OCI-LY7 (cell line): ENCODE data around the gene BRI3. TPM values are rescaled to one million over a fixed set of nuclear protein-coding genes. Genes with fewer than 3 reads are reported as not detected.

Experiments
- BruUV-seq: library from RNA; stranded (reverse); fragments of 400-500 nt; replicated peaks from 2 replicates; lab custom pipeline; 2021; lab: Mats Ljungman, UMichigan
- CTCF ChIA-PET: fragments of 300-600 bp; sonication (Branson Sonifier 250); formaldehyde crosslinking; loops from one replicate; lab custom pipeline; 2022; ENCODE audit warnings: antibody characterized with exemption; ENCODE audit not compliant: unreplicated experiment; lab: Charles Lee
- POLR2A ChIA-PET: fragments of 300-600 bp; sonication (Branson Sonifier 250); formaldehyde crosslinking; loops from one replicate; lab custom pipeline; 2022; ENCODE audit warnings: antibody characterized with exemption; lab: Charles Lee
- DNase-seq: peaks from one replicate; pipeline ENCODE4 v3.0.0-alpha.2; 2015; ENCODE audit warnings: low spot score
- H2AFZ ChIP-seq: fragments of 200-600 bp; sonication (generic), shearing (Covaris generic); 2 replicates; pipeline ENCODE4 v1.6.1; 2014; ENCODE audit warnings: mild to moderate bottlenecking, antibody characterized with exemption, low read length, moderate library complexity
- H3K27ac ChIP-seq: fragments of 200-600 bp; sonication (generic); 2 replicates; pipeline ENCODE4 v1.5.1; 2014; ENCODE audit warnings: mixed run types, low read depth, mild to moderate bottlenecking, moderate library complexity, low read length, inconsistent platforms; ENCODE audit not compliant: poor library complexity, severe bottlenecking
- H3K36me3 ChIP-seq: fragments of 200-600 bp; sonication (generic); 2 replicates; pipeline ENCODE4 v1.6.1; 2014; ENCODE audit warnings: mild to moderate bottlenecking, antibody characterized with exemption, low read length, moderate library complexity, mixed read lengths; ENCODE audit not compliant: insufficient read depth
- H3K4me1 ChIP-seq: fragments of 200-600 bp; sonication (generic); 2 replicates; pipeline ENCODE4 v1.5.1; 2014; ENCODE audit warnings: mild to moderate bottlenecking, low read length; ENCODE audit not compliant: insufficient read depth, poor library complexity, severe bottlenecking
- H3K4me2 ChIP-seq: fragments of 200-600 bp; sonication (generic); 2 replicates; pipeline ENCODE4 v1.6.1; 2014; ENCODE audit warnings: mild to moderate bottlenecking, low read length
- H3K4me3 ChIP-seq: fragments of 200-600 bp; sonication (generic); 2 replicates; pipeline ENCODE4 v1.5.1; 2014; ENCODE audit warnings: mild to moderate bottlenecking, low read depth, low read length; ENCODE audit not compliant: poor library complexity, severe bottlenecking
- H3K79me2 ChIP-seq: fragments of 200-600 bp; sonication (generic); 2 replicates; pipeline ENCODE4 v1.6.1; 2016; ENCODE audit warnings: low read depth, mild to moderate bottlenecking, low read length, moderate library complexity, mixed read lengths; ENCODE audit not compliant: insufficient read depth
- H3K9me2 ChIP-seq: fragments of 200-600 bp; sonication (generic); 2 replicates; pipeline ENCODE4 v1.6.1; 2016; ENCODE audit warnings: mild to moderate bottlenecking, low read length, mixed read lengths; ENCODE audit not compliant: insufficient read depth
- H3K9me3 ChIP-seq: fragments of 200-600 bp; sonication (generic); 2 replicates; pipeline ENCODE4 v1.6.1; 2014; ENCODE audit warnings: mild to moderate bottlenecking, mixed run types, low read length, mixed read lengths
- H4K20me1 ChIP-seq: fragments of 200-600 bp; sonication (generic); 2 replicates; pipeline ENCODE4 v1.6.1; 2014; ENCODE audit warnings: mild to moderate bottlenecking, antibody characterized with exemption, low read length, moderate library complexity, mixed read lengths; ENCODE audit not compliant: insufficient read depth
- CTCF ChIP-seq: fragments of 200-600 bp; sonication (generic); conservative IDR thresholded peaks from 2 replicates; pipeline ENCODE4 v1.5.1; 2014; ENCODE audit warnings: mild to moderate bottlenecking, antibody characterized with exemption, low read length, moderate library complexity, mixed read lengths
- EZH2phosphoT487 ChIP-seq: fragments of 200-600 bp; sonication (generic); IDR thresholded peaks from 2 replicates; pipeline ENCODE4 v1.6.1; 2018; ENCODE audit warnings: low read depth, borderline replicate concordance, mild to moderate bottlenecking, mixed run types, antibody characterized with exemption, low read length, moderate library complexity, mixed read lengths
- intact Hi-C: fragments of 100-400 bp; cut with micrococcal nuclease; formaldehyde crosslinking; loops from one replicate; pipeline ENCODE4 v1.10.0; 2022; ENCODE audit not compliant: unreplicated experiment
- total RNA-seq, 2 experiments: library from RNA; depleted of rRNA in 1 of 2; stranded (reverse); fragments of >200 nt in 1 of 2; shearing (Covaris generic) in 1 of 2; gene quantifications; 2 replicates each; pipeline ENCODE4 v1.2.3, GENCODE V29; 2014 to 2022

BRI3 gene
- total RNA-seq, 2 experiments from 2014 or later: 18.0 to 49.8 TPM

- TF ChIP-seq CTCF (peak; percentile 80), EZH2phosphoT487 (no peak)
- DNase-seq: peak; percentile 58
- H3K36me3 ChIP-seq: 0 out of 2 replicates have a peak, but pooled peaks cover 5% of the 10 kb centered on the region
- no peak overlapping the region for H3K4me2 ChIP-seq
- POLR2A ChIA-PET: no interaction called here
- H3K9me2 ChIP-seq: no peaks in the 10 kb centered on the region
- no peaks in the 10 kb centered on the region for H3K79me2 ChIP-seq
- H3K4me1 ChIP-seq: peaks cover 4% of the 10 kb centered on the region
- no peaks in the 10 kb centered on the region for H3K9me3 ChIP-seq
- H3K27ac ChIP-seq: no peak overlapping the region
- H3K4me3 ChIP-seq: no peak overlapping the region
- CTCF ChIA-PET: no interaction called here
- intact Hi-C loops: loop anchor here (5.0 kb wide), 2 partner anchors 122 to 547 kb away; no protein-coding TSS in a partner anchor
- H2AFZ ChIP-seq: no peak overlapping the region
- H4K20me1 ChIP-seq: no peaks in the 10 kb centered on the region
- no TSS peak for BruUV-seq
Observed at GRCh38 chr7:98294798-98295382, 13.4 kb downstream of the BRI3 start.

- TF ChIP-seq CTCF: no peak
- TF ChIP-seq EZH2phosphoT487: no peak
- H3K9me2 ChIP-seq: no peaks in the 10 kb centered on the region
- no peak overlapping the region for H3K4me3 ChIP-seq
- H3K4me2 ChIP-seq: no peak overlapping the region
- no peak overlapping the region for H3K27ac ChIP-seq
- no peak for DNase-seq
- BruUV-seq: no TSS peak
- H3K9me3 ChIP-seq: no peaks in the 10 kb centered on the region
- H3K36me3 ChIP-seq: 0 out of 2 replicates have a peak, but pooled peaks cover 5% of the 10 kb centered on the region
- intact Hi-C loops: no loop called here
- no peak overlapping the region for H2AFZ ChIP-seq
- CTCF ChIA-PET: no interaction called here
- no peaks in the 10 kb centered on the region for H4K20me1 ChIP-seq
- POLR2A ChIA-PET: interaction anchor here (0.6 kb wide), 1 partner anchor 9 kb away, joined by 3 read pairs; no protein-coding TSS in a partner anchor
- peaks cover 4% of the 10 kb centered on the region for H3K4me1 ChIP-seq
- no peaks in the 10 kb centered on the region for H3K79me2 ChIP-seq
Observed at GRCh38 chr7:98295467-98296192, 14.1 kb downstream of the BRI3 start.

GRCh38 chr7:98296833-98297232 lies 15.3 kb downstream of the BRI3 start:
- BruUV-seq: no TSS peak
- Histone ChIP-seq H3K4me1 (peaks cover 4% of the 10 kb centered on the region), H3K4me2 (no peak overlapping the region), H3K27ac (no peak overlapping the region), H3K4me3 (no peak overlapping the region), H4K20me1 (no peaks in the 10 kb centered on the region), H3K79me2 (no peaks in the 10 kb centered on the region), H2AFZ (no peak overlapping the region), H3K36me3 (0 out of 2 replicates have a peak, but pooled peaks cover 5% of the 10 kb centered on the region), H3K9me2 (no peaks in the 10 kb centered on the region), H3K9me3 (no peaks in the 10 kb centered on the region)
- POLR2A ChIA-PET: no interaction called here
- DNase-seq: no peak
- intact Hi-C loops: no loop called here
- CTCF ChIA-PET: no interaction called here
- no peak for TF ChIP-seq EZH2phosphoT487
